HepG2 (cell line): ENCODE data around the gene MLC1.

Experiments
- AFF4 ChIP-seq: sonication (generic); formaldehyde crosslinking; IDR thresholded peaks from 2 replicates; pipeline ENCODE4 v1.4.0; 2020; ENCODE audit warnings: missing genetic modification reagents
- EZH2 ChIP-seq: conservative IDR thresholded peaks from 2 replicates; pipeline ENCODE4 v1.6.1; 2012; ENCODE audit warnings: mild to moderate bottlenecking, low read depth, low read length, moderate library complexity
- HNRNPH1 ChIP-seq: fragments of 200-400 bp; formaldehyde crosslinking; optimal IDR thresholded peaks from 2 replicates; pipeline ENCODE3; 2017; ENCODE audit warnings: mild to moderate bottlenecking, low read depth, low read length
- MYNN ChIP-seq: sonication (generic); formaldehyde crosslinking; IDR thresholded peaks from 2 replicates; pipeline ENCODE4 v1.4.0; 2020; ENCODE audit warnings: mild to moderate bottlenecking, low read depth, missing genetic modification reagents
- NONO ChIP-seq, 2 experiments: fragments of 450-650 bp in 1 of 2; sonication (generic) in 1 of 2; formaldehyde crosslinking in 1 of 2; IDR thresholded peaks in 1 of 2; conservative IDR thresholded peaks in 1 of 2; 2 replicates each; pipeline versions ENCODE4 v1.6.1 to v1.8.0; 2017 to 2022; ENCODE audit warnings: mild to moderate bottlenecking in 1 of 2, missing genetic modification reagents in 1 of 2, moderate library complexity in 1 of 2
- POLR2AphosphoS5 ChIP-seq: IDR thresholded peaks from 2 replicates; pipeline ENCODE4 v1.6.1; 2012; ENCODE audit warnings: low read depth, low read length
- ZBTB49 ChIP-seq: sonication (generic); formaldehyde crosslinking; IDR thresholded peaks from 2 replicates; pipeline ENCODE4 v1.4.0; 2020; ENCODE audit warnings: missing genetic modification reagents, borderline replicate concordance
- ZC3H13 ChIP-seq: sonication (generic); formaldehyde crosslinking; IDR thresholded peaks from 2 replicates; pipeline ENCODE4 v1.8.1; 2023; ENCODE audit warnings: mild to moderate bottlenecking, missing genetic modification reagents, moderate library complexity
- ZNF292 ChIP-seq: sonication (generic); formaldehyde crosslinking; IDR thresholded peaks from 2 replicates; pipeline ENCODE4 v1.8.1; 2022; ENCODE audit warnings: mild to moderate bottlenecking, low read depth, missing genetic modification reagents, borderline replicate concordance
- ZNF546 ChIP-seq: sonication (generic); formaldehyde crosslinking; conservative IDR thresholded peaks from 2 replicates; pipeline ENCODE4 v1.8.1; 2023; ENCODE audit warnings: mild to moderate bottlenecking, missing genetic modification reagents
- ZSCAN21 ChIP-seq: sonication (generic); formaldehyde crosslinking; IDR thresholded peaks from 2 replicates; pipeline ENCODE4 v1.8.0; 2022; ENCODE audit warnings: mild to moderate bottlenecking, missing genetic modification reagents, moderate library complexity, borderline replicate concordance
- TF ChIP-seq, protein P1 (sequence below): sonication (generic); formaldehyde crosslinking; IDR thresholded peaks from 2 replicates; pipeline ENCODE4 v1.5.0; 2020; ENCODE audit warnings: mild to moderate bottlenecking, missing genetic modification reagents, moderate library complexity
- TF ChIP-seq, protein P2 (sequence below): sonication (generic); formaldehyde crosslinking; IDR thresholded peaks from 2 replicates; pipeline ENCODE4 v1.8.1; 2023; ENCODE audit warnings: mild to moderate bottlenecking, missing genetic modification reagents, borderline replicate concordance

- TF ChIP-seq, protein P1, sequence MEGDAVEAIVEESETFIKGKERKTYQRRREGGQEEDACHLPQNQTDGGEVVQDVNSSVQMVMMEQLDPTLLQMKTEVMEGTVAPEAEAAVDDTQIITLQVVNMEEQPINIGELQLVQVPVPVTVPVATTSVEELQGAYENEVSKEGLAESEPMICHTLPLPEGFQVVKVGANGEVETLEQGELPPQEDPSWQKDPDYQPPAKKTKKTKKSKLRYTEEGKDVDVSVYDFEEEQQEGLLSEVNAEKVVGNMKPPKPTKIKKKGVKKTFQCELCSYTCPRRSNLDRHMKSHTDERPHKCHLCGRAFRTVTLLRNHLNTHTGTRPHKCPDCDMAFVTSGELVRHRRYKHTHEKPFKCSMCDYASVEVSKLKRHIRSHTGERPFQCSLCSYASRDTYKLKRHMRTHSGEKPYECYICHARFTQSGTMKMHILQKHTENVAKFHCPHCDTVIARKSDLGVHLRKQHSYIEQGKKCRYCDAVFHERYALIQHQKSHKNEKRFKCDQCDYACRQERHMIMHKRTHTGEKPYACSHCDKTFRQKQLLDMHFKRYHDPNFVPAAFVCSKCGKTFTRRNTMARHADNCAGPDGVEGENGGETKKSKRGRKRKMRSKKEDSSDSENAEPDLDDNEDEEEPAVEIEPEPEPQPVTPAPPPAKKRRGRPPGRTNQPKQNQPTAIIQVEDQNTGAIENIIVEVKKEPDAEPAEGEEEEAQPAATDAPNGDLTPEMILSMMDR (CRISPR knock-in tag) = no peak
- TF ChIP-seq ZC3H13 (CRISPR knock-in tag) (no peak), POLR2AphosphoS5 (no peak), EZH2 (no peak), HNRNPH1 (no peak), ZNF546 (CRISPR knock-in tag) (no peak), MYNN (CRISPR knock-in tag) (no peak), NONO (IDR thresholded peaks at IDR 0.05) (no peak), NONO (CRISPR knock-in tag; conservative IDR thresholded peaks at IDR 0.05) (no peak), ZSCAN21 (CRISPR knock-in tag) (no peak), ZBTB49 (CRISPR knock-in tag) (no peak), AFF4 (CRISPR knock-in tag) (no peak), ZNF292 (CRISPR knock-in tag) (no peak)
- TF ChIP-seq, protein P2, sequence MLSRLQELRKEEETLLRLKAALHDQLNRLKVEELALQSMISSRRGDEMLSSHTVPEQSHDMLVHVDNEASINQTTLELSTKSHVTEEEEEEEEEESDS (CRISPR knock-in tag) = no peak
Observed at GRCh38 chr22:50020606-50021005, 64.6 kb downstream of the MLC1 start.
